Activated CD8-positive, alpha-beta memory T cell treated with anti-CD3 and anti-CD28 coated beads, Interleukin-2, amount 50 U/mL, for 4 hours (primary cell): ENCODE data around the gene GALT.
"Not testable (repeated sequence)": the region's sequence is repeated elsewhere in the genome, so short reads cannot be mapped to it uniquely, and the experiment has no call there.

Source experiments
- DNase-seq: peaks from one replicate; pipeline ENCODE4 v3.0.0-alpha.2; 2020

GALT gene

GRCh38 chr9:34627716-34628655, 18.5 kb upstream of the GALT start:
- DNase-seq, result no peak

- DNase-seq, result peak; percentile 56
Observed at GRCh38 chr9:34628656-34629490, 17.6 kb upstream of the GALT start, which contains the start of gene ARID3C. ARID3C (minus strand) TSS chr9:34629066; CDS start chr9:34628014, 1,052 bp downstream.

GRCh38 chr9:34629491-34629808, 17.0 kb upstream of the GALT start:
- DNase-seq, result no peak

GRCh38 chr9:34630402-34631154, 15.9 kb upstream of the GALT start:
- no peak for DNase-seq

- no peak for DNase-seq
Observed at GRCh38 chr9:34633166-34633565, 13.3 kb upstream of the GALT start.

GRCh38 chr9:34633851-34634550, 12.5 kb upstream of the GALT start:
- peak; percentile 76 for DNase-seq

GRCh38 chr9:34634551-34635248, 11.8 kb upstream of the GALT start:
- DNase-seq, result no peak

DNA sequence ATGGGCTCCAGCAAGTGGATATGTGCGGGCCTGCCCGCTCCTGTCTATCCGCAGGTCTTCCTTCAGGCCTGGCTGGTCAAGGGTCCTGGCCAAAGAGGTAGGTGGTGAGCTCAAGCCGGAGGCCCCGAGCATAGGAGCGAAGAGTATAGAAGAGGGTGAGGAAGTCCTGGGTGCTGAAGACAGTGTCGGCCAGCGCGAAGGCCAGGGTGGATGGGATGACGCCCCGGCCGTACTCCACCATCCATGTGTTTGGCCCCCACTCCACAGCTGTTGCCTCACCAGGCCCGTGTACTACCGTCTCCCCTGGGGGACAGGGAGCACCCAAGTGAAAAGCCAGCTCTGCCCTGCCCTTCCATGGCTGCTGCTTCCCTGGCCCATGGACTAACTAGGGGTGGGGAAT, 10.9 kb upstream of the GALT start:
- no peak for DNase-seq

GRCh38 chr9:34636791-34637355, 9.6 kb upstream of the GALT start:
- DNase-seq, result no peak

DNA sequence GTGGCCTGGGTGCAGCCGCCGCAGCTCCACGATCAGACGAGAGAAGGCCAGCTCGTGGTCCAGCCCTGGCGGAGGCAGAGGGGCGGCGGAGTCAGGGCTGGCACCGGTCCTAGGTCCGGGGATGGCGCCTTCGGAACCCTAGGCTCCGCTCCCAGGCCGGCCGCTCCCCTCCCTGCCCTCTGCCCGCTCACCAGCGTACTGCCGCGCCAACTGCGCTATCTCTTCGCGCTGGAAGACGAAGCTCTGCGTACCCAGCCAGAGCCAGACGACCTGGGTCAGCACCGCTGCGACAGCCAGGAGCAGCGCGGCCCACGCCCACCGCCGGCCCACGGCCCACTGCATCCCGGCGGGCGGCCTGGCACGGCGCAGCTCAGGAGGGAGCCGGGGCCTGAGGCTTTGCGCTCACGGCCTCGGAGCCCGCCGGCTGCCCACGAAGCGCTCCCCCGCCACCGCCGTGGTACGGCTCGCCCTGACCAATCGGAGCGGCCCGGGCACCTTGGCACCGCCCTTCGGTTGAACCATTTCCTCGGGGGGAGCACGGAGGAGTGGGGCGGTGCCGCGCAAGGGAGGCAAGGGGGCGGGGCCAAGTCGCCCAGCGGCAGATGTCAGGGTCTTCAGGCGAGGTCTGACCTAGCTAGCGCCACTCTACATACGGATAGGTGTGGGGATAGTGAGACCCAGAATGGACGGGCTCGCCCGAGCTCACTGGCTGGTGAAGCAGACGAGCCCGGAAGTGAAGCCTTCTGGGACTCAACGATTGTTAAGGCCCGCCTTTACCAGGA, 8.9 kb upstream of the GALT start, which contains the start of gene SIGMAR1:
Gene SIGMAR1, minus strand, starts transcription at position 432 of the 782 bp plus-strand sequence. Its CDS starts 90 bp downstream, at position 342.
- peak; percentile 95 for DNase-seq

DNA sequence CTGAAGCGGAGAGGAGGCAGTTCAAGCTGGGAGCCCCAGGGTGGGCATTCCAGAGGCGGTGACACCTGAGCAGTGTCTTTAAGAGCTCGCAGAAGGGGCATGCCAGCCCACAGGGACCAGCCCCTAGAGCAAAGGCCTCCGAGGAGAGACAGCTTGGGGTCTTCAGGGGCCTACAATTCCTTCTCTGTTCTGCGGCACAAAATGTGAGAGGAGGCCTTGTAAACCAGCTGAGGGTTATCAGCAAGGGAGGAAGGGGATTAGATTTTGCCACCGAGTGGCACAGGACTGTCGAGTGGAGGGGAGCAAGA, 8.4 kb upstream of the GALT start:
- no peak for DNase-seq

DNA sequence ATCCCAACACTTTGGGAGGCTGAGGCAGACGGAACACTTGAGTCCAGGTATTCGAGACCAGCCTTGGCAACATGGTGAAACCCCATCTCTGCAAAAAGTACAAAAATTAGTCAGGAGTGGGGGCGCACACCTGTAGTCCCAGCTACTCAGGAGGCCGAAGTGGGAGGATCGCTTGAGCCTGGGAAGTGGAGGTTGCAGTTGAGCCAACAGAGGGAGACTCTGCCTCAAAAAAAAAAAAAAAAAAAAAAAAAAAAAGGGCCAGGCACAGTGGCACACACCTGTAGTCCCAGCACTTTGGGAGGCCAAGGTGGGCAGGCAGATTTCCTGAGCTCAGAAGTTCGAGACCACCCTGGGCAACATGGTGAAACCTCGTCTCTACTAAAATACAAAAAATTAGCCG, 7.2 kb upstream of the GALT start:
- DNase-seq, result not testable (repeated sequence)

DNA sequence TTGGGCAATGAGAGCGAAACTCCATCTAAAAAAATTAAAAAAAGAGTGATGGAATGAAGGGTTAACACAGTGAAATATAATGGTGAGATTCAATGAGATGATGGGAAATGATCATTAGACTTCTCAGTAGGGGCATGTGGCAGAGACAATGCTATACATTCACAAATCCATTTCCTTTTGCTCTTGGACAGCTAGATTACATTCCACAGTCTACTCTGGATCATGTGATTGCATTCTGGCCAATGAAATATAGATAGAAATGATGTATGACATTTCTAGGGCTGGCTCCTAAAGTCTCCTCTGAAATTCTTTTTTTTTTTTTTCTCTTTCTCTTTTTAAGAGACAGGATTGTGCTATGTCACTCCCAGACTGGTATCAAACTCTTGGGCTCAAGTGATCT, 3.8 kb upstream of the GALT start:
- DNase-seq, result no peak

GRCh38 chr9:34644766-34645314, 1.6 kb upstream of the GALT start:
- DNase-seq, result no peak

- DNase-seq, result no peak
Observed at GRCh38 chr9:34647084-34647403, 569 bp downstream of the GALT start.

- DNase-seq, result no peak
Observed at GRCh38 chr9:34647651-34648050, 1.2 kb downstream of the GALT start.

GRCh38 chr9:34648673-34649072, 2.2 kb downstream of the GALT start:
- no peak for DNase-seq

GRCh38 chr9:34650816-34651215, 4.3 kb downstream of the GALT start:
- no peak for DNase-seq

- DNase-seq, result no peak
Observed at GRCh38 chr9:34651321-34651720, 4.8 kb downstream of the GALT start.

GRCh38 chr9:34651876-34652601, 5.6 kb downstream of the GALT start, which contains the start of gene IL11RA:
IL11RA (plus strand) TSS chr9:34652185; CDS start chr9:34655218, 3,033 bp downstream.
- DNase-seq, result peak; percentile 53
